HG03066 (cell line): ENCODE results near the gene NCKAP5.

Experiments
- ATAC-seq: cut with Tn5 transposase; IDR thresholded peaks from one replicate; pipeline ENCODE4 v1.9.1; 2021; ENCODE audit warnings: low read depth; ENCODE audit not compliant: unreplicated experiment

NCKAP5 gene

DNA sequence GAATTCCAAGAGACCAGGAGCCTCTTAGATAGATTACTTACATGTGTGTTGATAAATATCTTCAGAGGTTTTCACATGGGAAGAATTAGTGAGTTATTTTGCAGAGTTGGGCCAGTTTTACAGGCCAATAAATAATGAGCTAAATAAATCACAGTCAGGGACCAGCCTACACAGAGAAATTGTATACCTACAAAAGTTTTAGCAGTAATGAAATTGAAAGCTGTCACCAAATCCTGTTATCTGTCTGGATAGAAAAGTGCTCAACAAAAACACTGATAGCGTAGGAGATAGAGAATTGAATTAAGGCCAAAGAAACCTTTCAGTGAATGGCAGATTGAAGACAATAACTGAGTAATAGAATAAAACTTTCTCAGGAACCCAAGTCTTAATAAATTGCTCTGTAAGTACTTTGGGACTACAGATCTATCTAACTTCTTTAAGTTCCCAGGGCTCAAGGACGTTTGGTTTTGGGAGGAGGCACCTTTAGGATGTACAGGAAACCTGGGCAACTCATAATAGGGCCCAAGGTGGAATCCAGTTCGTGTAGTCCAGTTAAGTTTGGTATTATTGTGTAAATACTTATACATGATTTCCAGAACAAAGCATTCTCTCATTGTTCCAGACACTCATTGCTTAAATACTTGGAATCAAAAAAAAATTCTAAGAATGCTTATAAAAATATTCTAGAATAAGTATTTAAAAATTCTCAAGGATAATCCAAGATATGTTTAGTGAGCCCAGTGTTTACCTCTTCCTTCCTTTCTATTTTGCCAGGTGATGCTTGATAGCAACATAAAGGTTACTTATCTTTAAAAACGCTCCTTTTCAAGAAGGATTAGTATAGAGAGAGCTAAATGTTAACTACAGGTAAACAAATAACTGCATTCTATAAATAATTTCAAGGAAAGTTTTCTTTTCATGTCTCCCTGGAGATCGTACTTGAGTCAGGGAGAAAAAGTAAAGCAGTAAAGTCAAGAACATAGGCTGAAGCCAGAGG is 134.5 kb downstream of the NCKAP5 start:
- no peak for ATAC-seq

- ATAC-seq = no peak
Observed at GRCh38 chr2:133432778-133433177, 135.5 kb downstream of the NCKAP5 start.

DNA sequence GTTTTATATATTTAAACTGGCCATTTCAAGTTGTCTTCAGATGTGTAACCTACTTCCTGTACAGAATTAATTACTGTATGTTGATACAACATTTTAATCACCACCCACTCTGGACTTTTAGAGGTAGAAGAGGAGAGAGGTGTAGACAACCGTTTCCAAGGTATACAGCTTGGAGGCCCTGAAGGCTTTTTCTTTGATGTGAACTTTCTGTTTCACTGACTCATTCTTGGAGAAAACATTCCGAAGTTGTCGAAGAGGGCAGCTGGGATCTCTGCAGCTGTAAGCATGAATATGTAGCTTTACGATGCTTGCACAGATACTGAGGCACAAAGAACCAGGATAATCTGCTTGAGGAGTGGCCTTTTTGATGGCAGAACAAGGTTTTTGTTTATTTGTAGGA is 137.0 kb downstream of the NCKAP5 start:
- no peak for ATAC-seq

DNA sequence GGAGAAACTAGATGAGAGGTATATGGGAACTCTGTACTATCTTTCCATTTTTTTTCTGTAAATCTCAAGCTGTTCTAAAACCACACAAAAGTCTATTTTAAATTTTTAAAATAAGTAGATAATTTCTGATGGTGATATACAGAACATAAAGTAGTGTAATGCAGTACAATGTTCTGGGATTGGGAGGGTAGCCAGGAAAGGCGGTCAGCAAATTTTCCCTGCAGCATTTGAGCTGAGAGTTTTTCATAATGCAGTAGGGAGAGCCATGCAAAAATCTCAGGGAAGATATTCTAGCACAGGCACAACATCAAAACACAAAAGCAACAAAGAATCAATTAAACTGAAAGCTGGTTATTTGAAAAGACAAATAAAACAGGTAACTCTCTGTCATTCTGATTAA is 141.5 kb downstream of the NCKAP5 start:
- no peak for ATAC-seq

DNA sequence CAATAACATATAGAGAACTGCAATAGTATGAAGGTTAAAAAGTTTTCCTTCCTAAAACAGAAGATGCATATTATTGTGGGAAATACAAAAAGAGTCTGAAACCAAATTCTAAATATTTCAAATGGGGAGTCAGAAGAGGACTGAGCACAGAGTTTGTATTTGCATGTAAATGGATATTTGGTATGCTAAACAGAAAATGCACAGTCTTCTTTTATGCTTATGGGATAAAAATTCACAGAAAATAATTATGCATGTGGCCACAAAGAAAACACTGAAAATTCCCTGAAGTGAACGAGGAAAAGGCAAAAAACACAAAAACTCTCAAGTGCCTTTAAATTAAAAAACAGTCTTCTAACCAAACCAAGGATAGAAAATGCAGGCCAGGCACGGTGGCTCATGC is 142.7 kb downstream of the NCKAP5 start:
- no peak for ATAC-seq

DNA sequence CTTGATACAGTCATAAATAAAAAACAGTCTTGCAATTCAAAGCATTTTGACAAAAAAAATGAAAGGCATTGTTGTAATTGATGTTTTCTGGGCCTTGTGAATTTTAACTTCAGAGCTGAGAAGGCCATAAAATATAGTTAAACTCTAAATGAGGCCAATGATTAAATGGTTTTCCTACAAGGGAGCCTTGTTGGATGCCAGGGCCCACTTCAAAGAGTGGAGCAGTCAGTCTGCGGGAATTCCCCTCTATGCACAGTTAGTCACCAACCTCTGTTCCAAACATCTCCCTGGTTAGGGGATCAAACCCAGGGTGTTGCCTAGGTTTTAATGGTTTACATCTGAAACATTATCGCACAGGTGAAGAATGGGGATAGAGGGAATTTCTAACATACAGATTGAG is 143.4 kb downstream of the NCKAP5 start:
- ATAC-seq = no peak

DNA sequence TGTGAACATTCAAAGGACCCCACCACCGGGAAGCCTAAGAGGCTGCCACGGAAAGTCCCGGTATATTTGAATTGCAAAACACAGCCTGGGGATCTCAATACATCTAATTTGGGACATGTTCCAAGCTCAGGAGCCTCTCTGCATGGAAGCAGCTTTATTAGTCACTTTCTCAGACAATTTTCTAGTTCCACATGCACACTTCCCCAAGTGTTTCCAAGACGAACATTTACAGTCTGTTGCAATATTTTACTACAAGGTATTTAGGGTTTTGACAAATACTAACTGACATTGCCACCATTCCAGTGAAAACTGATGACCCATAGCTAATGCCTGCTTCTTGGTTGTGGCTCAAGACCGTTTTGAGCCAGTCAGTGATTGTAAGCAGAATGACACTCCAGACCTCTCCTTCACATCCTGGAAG is 145.3 kb downstream of the NCKAP5 start:
- ATAC-seq = no peak

DNA sequence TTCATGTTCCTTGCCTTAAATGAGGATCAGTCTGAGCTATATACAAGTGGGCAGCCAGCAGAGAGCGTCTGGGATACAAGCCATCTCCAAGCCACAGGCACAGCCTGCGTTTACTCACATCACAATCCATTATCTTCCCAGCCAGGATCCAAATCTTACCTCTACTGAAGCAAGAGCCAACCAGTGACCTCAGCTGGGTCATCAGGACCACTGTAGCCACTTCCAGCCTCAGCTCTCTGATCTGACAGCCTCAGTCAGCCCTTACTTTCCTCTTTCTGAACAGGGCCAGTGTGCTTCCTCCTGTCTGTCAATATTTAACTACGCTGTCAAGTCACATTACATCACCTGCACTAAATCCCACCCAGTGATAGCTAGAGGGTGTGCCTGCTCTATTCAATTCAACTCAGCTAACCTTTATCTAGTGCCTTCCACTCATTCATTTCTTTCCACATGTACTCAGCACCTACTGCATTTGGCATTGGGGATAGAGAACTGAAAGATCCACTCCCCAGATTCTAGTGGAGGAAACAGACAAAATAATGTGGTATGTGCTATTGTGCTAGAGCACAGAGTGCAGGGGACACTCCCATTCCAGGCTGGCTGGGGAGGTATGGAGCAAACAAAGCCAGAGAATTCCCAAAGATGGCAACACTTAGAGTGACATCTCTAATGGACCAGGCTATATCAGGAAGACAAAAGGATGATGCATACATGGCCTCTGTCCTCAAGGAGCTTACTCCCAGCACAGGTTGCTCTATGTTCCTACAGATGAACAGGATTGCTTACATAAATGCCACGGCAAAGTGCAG is 146.5 kb downstream of the NCKAP5 start:
- ATAC-seq = peak; percentile 88

GRCh38 chr2:133420788-133421187 is 147.5 kb downstream of the NCKAP5 start:
- ATAC-seq = no peak

- ATAC-seq = no peak
Observed at GRCh38 chr2:133418671-133419070, 149.6 kb downstream of the NCKAP5 start.

GRCh38 chr2:133418021-133418420 is 150.2 kb downstream of the NCKAP5 start:
- ATAC-seq = peak; percentile 37

DNA sequence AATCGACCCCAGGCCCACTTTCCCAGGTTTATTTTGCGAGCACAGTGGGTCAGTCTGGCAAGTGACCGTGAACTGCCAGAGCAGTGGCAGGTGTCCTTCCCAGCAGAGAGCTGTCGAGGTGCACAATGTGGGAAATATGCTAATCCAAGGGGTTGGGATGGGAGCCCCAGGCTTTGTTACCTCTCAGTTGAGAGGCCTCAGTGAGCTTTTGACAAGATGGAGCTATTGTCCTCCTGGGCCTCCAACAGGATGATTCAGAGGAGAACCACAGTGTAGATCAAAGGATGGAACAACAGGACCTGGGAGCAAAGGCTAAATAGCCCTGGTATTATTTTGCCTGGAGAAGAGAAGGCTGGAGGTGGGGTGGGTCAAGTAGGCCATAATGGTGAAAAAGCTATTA is 150.8 kb downstream of the NCKAP5 start:
- ATAC-seq = no peak

GRCh38 chr2:133416736-133417135 is 151.5 kb downstream of the NCKAP5 start:
- no peak for ATAC-seq

DNA sequence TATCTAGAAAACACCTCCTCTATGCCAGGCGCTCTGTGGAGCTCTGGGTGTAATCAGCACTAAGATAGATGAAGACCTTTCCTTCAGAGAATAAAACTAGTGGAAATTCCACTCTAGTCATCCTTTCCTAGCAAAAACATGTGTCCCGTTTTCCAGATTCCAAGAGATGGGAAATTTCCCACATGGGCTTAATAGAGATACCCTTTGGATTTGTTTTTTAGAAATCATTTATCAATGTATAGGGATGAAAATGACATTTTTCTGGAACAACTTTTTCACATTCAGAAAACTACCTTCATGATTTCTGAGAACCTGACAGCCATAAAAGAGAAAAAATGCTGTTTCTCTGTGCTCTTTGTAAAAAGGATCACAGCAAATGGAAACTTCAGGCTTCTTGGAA is 152.1 kb downstream of the NCKAP5 start:
- no peak for ATAC-seq

DNA sequence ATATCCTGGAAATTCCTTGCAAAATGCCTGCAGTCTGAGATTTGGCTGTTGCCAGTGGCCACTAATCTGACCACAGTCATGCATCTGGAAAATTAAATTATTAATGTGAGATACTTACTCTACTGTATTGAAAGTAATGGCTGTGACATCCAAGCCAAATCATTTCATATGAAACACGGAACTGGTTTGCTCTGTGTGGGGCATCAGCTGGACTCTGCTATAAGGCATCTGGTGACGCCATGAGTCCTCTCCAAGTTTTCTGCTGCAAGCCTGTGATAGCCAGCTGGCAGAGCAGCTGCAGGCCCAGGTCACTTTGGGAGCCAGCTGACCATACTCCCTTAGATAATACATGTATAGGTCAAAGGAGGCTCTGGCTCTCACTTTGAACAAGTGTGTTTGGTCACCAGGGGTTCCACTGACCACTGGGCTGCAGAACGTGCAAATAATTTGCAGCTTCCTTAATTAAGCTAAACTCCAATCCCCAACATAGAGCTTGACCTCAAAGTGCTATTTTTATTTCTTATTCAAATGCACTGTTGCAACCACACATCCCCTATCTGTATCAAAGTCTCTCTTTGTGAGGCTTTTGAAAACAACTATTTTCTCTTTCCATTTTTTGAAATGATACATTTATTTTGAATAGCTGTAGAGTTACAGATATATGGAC is 152.9 kb downstream of the NCKAP5 start:
- no peak for ATAC-seq

GRCh38 chr2:133414486-133415209 is 153.6 kb downstream of the NCKAP5 start:
- no peak for ATAC-seq

DNA sequence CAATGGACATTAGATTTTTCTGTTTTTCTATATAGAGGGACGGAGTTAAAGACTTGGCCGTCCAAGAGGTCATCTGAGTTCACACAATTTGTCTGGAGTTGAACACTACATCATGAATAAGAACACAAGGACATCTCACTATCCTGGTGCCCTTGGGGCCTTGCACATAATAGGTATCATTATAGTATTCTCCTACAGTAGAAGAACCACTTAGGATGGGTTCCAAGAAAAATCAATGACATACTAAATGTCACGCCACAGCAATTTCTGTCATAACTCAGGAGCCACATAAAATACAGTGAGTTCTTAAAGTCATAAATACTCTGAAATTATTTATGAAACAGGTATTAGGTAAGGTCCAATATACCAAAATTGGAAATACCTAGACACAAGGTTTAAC is 154.4 kb downstream of the NCKAP5 start:
- ATAC-seq = no peak

DNA sequence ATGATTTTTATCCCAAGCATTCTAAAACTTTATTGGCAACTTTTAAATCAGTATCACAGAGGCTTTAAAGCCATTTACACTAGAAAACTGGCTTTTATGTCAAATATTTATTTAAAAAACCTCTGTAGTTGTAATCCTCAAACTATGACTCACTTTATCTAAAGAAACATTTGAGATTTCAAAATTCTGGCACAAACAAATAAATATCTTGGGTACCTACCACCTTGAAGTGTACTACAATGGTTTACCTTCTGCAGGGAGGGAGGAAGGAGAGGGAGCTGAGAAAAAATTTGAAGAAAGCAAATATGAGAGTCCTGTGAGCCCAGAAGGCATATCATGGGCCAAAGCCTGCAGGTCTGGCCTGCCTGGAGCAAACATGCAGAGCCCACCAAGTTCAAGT is 155.6 kb downstream of the NCKAP5 start:
- ATAC-seq = no peak

DNA sequence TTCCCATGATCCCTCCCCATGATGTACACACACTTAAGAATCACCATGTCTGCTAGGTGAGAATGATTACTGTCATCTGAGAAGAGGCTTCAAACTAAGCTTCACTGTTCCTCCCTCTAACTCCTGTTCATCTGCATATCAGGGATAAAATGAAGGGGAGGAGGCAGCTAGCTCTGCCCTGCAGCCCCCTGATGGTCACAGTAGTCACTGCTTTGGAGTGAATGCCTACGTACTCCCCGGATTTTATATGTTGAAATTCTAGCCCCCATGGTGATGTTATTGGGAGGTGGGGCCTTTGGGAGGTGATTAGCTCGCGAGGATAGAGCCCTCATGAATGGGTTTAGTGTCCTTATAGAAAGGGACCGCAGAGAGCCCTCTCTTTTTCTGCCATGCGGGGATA is 156.4 kb downstream of the NCKAP5 start:
- no peak for ATAC-seq

DNA sequence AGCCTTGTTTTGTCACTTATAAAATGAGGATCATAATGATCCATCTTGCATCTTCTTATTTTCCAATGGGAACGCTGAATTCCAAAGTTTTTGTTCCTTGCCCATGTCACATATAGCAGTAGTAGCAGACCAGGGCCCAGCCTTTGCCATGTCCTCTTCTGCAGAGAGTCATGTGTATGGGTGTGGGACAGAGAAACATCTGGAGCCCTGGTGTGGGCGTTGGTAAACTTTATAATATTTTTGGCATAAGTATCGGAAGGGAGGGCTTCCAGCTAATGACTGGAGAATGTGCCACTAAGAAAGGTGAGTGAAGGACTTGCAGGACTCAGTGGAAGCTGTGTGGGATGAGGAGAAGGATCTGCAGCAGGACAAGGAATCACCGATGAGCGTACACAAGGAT is 157.2 kb downstream of the NCKAP5 start:
- ATAC-seq = no peak
